GM19193 (cell line): ENCODE results near the gene TUBGCP2.

Experiments
- POLR2A ChIP-seq: IDR thresholded peaks from 4 replicates; pipeline ENCODE4 v1.6.1; 2011; ENCODE audit not compliant: insufficient read depth, insufficient read length; ENCODE audit errors: extremely low read depth

TUBGCP2 gene

GRCh38 chr10:133281628-133282372 lies 26.9 kb downstream of the TUBGCP2 start:
- no peak for TF ChIP-seq POLR2A

- no peak for TF ChIP-seq POLR2A
Measured at GRCh38 chr10:133281084-133281483, 27.6 kb downstream of the TUBGCP2 start.

GRCh38 chr10:133280391-133281059 lies 28.1 kb downstream of the TUBGCP2 start:
- TF ChIP-seq POLR2A = no peak

GRCh38 chr10:133279326-133280226 lies 29.1 kb downstream of the TUBGCP2 start:
- TF ChIP-seq POLR2A = no peak

GRCh38 chr10:133278577-133279265 lies 30.0 kb downstream of the TUBGCP2 start:
- no peak for TF ChIP-seq POLR2A

GRCh38 chr10:133277993-133278576 lies 30.6 kb downstream of the TUBGCP2 start:
- no peak for TF ChIP-seq POLR2A

- TF ChIP-seq POLR2A = no peak
Measured at GRCh38 chr10:133277277-133277992, 31.2 kb downstream of the TUBGCP2 start.

- peak; percentile 84 for TF ChIP-seq POLR2A
Measured at GRCh38 chr10:133276435-133277201, 32.1 kb downstream of the TUBGCP2 start, which contains the start of gene ADAM8. ADAM8 (minus strand) TSS chr10:133276868; CDS start chr10:133276817, 51 bp downstream.

GRCh38 chr10:133276100-133276434 lies 32.6 kb downstream of the TUBGCP2 start:
- no peak for TF ChIP-seq POLR2A

GRCh38 chr10:133275684-133276092 lies 33.0 kb downstream of the TUBGCP2 start:
- peak; percentile 54 for TF ChIP-seq POLR2A

GRCh38 chr10:133274751-133275683 lies 33.7 kb downstream of the TUBGCP2 start:
- peak; percentile 41 for TF ChIP-seq POLR2A
